WTC11 (cell line): ENCODE measurements around the gene PPP1R3E. TPM values are rescaled to one million over a fixed set of nuclear protein-coding genes. Genes with fewer than 3 reads are reported as not detected.

Experiments
- ATAC-seq: fragments of 200-7000 bp; cut with Tn5 transposase; 2 replicates; pipeline ENCODE4 v1.10.0; 2021; ENCODE audit warnings: mild to moderate bottlenecking, moderate library complexity
- CTCF ChIA-PET: fragments of 300-600 bp; sonication (Branson Sonifier 250); formaldehyde crosslinking; loops from one replicate; lab custom pipeline; 2021; ENCODE audit warnings: antibody characterized with exemption; lab: Charles Lee
- POLR2A ChIA-PET: fragments of 350-600 bp; sonication (Branson Sonifier 250); formaldehyde crosslinking; loops from one replicate; lab custom pipeline; 2021; ENCODE audit warnings: antibody characterized with exemption; lab: Charles Lee
- DNase-seq: peaks from one replicate; pipeline ENCODE4 v3.0.0; 2021; ENCODE audit warnings: low spot score
- H3K27ac Mint-ChIP-seq: 2 replicates; pipeline ENCODE4 v1.8.0; 2021; ENCODE audit warnings: mixed read lengths
- H3K27me3 Mint-ChIP-seq: 2 replicates; pipeline ENCODE4 v1.8.0; 2021; ENCODE audit warnings: low read depth, mild to moderate bottlenecking, moderate library complexity, mixed read lengths
- H3K36me3 Mint-ChIP-seq: 2 replicates; pipeline ENCODE4 v1.8.0; 2021; ENCODE audit warnings: mixed read lengths
- H3K4me1 Mint-ChIP-seq: 2 replicates; pipeline ENCODE4 v1.8.0; 2022; ENCODE audit warnings: mixed read lengths
- H3K4me3 Mint-ChIP-seq: 2 replicates; pipeline ENCODE4 v1.8.0; 2021; ENCODE audit warnings: mild to moderate bottlenecking, moderate library complexity, mixed read lengths
- H3K9me3 Mint-ChIP-seq: 2 replicates; pipeline ENCODE4 v1.8.0; 2021; ENCODE audit warnings: mixed read lengths
- ELF4 ChIP-seq: sonication (generic); formaldehyde crosslinking; IDR thresholded peaks from 2 replicates; pipeline ENCODE4 v1.8.1; 2022; ENCODE audit warnings: low read depth, mild to moderate bottlenecking, moderate library complexity, missing genetic modification reagents
- GABPB1 ChIP-seq: sonication (generic); formaldehyde crosslinking; IDR thresholded peaks from 2 replicates; pipeline ENCODE4 v1.8.1; 2023; ENCODE audit warnings: mild to moderate bottlenecking, missing genetic modification reagents
- JUN ChIP-seq: sonication (generic); formaldehyde crosslinking; IDR thresholded peaks from 2 replicates; pipeline ENCODE4 v1.8.0; 2023; ENCODE audit warnings: mild to moderate bottlenecking, missing genetic modification reagents
- NFYB ChIP-seq: sonication (generic); formaldehyde crosslinking; conservative IDR thresholded peaks from 2 replicates; pipeline ENCODE4 v1.8.0; 2022; ENCODE audit warnings: low read depth, missing genetic modification reagents
- SMAD3 ChIP-seq: sonication (generic); formaldehyde crosslinking; IDR thresholded peaks from 2 replicates; pipeline ENCODE4 v1.8.0; 2022; ENCODE audit warnings: missing genetic modification reagents, mild to moderate bottlenecking, borderline replicate concordance
- SOX15 ChIP-seq: fragments of 250-450 bp; sonication (Bioruptor Pico); IDR thresholded peaks from 2 replicates; pipeline ENCODE4 v1.9.0; 2021; ENCODE audit warnings: mild to moderate bottlenecking
- ZNF138 ChIP-seq: sonication (generic); formaldehyde crosslinking; conservative IDR thresholded peaks from 2 replicates; pipeline ENCODE4 v1.8.1; 2022; ENCODE audit warnings: mild to moderate bottlenecking, moderate library complexity, missing genetic modification reagents
- ZNF219 ChIP-seq: sonication (generic); formaldehyde crosslinking; IDR thresholded peaks from 2 replicates; pipeline ENCODE4 v1.8.0; 2023; ENCODE audit warnings: missing genetic modification reagents, mild to moderate bottlenecking, borderline replicate concordance
- total RNA-seq: library from RNA; stranded (reverse); gene quantifications from 3 replicates; pipeline ENCODE4 v1.2.3, GENCODE V29; 2021
- TF ChIP-seq, protein P1 (sequence below): fragments of 250-450 bp; sonication (Bioruptor Pico); IDR thresholded peaks from 2 replicates; pipeline ENCODE4 v1.9.0; 2021; ENCODE audit warnings: moderate library complexity, mild to moderate bottlenecking, inconsistent platforms, borderline replicate concordance
- TF ChIP-seq, protein P2 (sequence below): fragments of 200-600 bp; IDR thresholded peaks from 2 replicates; pipeline ENCODE4 v1.8.0; 2022; ENCODE audit warnings: antibody characterized with exemption
- TF ChIP-seq, protein P3 (sequence below): sonication (generic); formaldehyde crosslinking; IDR thresholded peaks from 2 replicates; pipeline ENCODE4 v1.8.1; 2023; ENCODE audit warnings: mild to moderate bottlenecking, moderate library complexity, missing genetic modification reagents
- TF ChIP-seq, protein P4 (sequence below): fragments of 250-450 bp; sonication (Bioruptor Pico); IDR thresholded peaks from 2 replicates; pipeline ENCODE4 v1.8.0; 2021; ENCODE audit warnings: mild to moderate bottlenecking
- TF ChIP-seq, protein P5 (sequence below): sonication (generic); formaldehyde crosslinking; IDR thresholded peaks from 2 replicates; pipeline ENCODE4 v1.8.0; 2022; ENCODE audit warnings: mild to moderate bottlenecking, missing genetic modification reagents
- TF ChIP-seq, protein P6 (sequence below): sonication (generic); formaldehyde crosslinking; IDR thresholded peaks from 2 replicates; pipeline ENCODE4 v1.8.1; 2023; ENCODE audit warnings: mild to moderate bottlenecking, missing genetic modification reagents, borderline replicate concordance

The PPP1R3E gene
- total RNA-seq, 1 experiment from 2014 or later, result 7.4 TPM

DNA sequence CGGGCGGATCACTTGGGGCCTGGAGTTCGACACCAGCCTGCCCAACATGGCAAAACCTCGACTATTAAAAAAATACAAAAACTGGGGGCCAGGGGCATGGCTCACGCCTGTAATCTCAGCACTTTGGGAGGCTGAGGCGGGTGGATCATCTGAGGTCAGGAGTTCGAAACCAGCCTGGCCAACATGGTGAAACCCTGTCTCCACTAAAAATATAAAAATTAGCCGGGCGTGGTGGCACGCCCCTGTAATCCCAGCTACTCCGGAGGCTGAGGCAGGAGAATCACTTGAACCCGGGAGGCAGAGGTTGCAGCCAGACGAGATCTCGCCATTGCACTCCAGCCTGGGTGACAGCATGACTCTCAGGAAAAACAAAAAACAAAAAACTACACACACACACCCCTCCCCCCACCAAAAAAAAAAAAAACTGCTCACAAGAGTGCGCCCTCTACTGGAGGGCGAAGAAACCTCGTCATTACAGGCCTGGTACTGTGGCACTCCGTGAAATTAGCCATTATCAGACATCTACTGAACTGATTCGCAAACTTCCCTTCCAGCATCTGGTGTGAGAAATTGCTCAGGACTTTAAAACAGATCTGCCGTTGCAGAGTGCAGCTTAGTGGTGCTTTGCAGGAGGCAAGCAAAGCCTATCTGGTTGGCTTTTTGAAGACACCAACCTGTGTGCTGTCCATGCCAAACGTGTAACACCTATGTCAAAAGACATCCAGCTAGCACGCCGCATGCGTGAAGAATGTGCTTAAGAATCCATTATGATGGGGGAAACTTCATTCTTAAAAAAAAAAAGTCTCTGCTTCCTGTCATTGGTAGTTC is 7.7 kb downstream of the PPP1R3E start:
- Mint-ChIP-seq H3K9me3 (no peaks in the 10 kb centered on the region), H3K4me3 (no peak overlapping the region), H3K4me1 (peaks cover 20% of the 10 kb centered on the region), H3K36me3 (peaks cover 5% of the 10 kb centered on the region), H3K27me3 (peaks cover 99% of the 10 kb centered on the region), H3K27ac (no peak overlapping the region)
- POLR2A ChIA-PET, result interaction anchor here (0.7 to 1.2 kb wide), 2 partner anchors 9 to 26 kb away, joined by 4 read pairs; partner anchors contain the start of genes HOMEZ and PABPN1
- DNase-seq (peak; percentile 28), ATAC-seq (peak; percentile 55)
- CTCF ChIA-PET, result interaction anchor here (0.6 to 3.1 kb wide), 37 partner anchors 7 to 300 kb away, joined by 3 to 27 read pairs (median 4); partner anchors contain the start of genes ACIN1, CEBPE, HOMEZ and PABPN1
- TF ChIP-seq SOX15 (CRISPR knock-in tag), result no peak
- TF ChIP-seq, protein P1, sequence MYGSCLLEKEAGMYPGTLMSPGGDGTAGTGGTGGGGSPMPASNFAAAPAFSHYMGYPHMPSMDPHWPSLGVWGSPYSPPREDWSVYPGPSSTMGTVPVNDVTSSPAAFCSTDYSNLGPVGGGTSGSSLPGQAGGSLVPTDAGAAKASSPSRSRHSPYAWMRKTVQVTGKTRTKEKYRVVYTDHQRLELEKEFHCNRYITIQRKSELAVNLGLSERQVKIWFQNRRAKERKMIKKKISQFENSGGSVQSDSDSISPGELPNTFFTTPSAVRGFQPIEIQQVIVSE (CRISPR knock-in tag), result no peak
- TF ChIP-seq, protein P2, sequence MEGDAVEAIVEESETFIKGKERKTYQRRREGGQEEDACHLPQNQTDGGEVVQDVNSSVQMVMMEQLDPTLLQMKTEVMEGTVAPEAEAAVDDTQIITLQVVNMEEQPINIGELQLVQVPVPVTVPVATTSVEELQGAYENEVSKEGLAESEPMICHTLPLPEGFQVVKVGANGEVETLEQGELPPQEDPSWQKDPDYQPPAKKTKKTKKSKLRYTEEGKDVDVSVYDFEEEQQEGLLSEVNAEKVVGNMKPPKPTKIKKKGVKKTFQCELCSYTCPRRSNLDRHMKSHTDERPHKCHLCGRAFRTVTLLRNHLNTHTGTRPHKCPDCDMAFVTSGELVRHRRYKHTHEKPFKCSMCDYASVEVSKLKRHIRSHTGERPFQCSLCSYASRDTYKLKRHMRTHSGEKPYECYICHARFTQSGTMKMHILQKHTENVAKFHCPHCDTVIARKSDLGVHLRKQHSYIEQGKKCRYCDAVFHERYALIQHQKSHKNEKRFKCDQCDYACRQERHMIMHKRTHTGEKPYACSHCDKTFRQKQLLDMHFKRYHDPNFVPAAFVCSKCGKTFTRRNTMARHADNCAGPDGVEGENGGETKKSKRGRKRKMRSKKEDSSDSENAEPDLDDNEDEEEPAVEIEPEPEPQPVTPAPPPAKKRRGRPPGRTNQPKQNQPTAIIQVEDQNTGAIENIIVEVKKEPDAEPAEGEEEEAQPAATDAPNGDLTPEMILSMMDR, result peak; percentile 90

DNA sequence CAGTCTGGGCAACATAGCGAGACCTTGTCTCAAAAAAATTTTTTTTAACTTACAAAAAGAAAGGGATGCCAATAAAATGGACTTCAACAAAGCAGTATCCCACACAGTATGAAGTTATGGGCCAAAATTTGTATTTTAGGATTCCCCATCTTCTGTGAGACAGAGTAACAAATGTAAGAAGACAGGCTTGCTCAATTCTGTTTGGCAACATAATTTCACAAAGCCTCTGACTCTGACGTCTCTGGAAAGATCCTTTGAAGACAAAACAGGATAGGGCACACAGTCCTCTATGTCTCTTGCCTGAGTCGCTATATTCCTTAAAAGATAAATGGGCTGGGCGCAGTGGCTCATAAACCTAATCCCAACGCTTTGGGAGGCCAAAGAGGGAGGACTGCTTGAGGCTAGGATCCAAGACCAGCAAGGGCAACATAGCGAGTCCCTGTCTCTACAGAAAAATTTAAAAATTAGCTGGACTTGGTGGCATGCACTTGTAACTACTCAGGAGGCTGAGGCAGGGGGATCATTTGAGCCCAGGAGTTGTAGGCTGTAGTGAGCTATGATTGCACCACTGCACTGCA is 15.7 kb downstream of the PPP1R3E start:
- no peak for TF ChIP-seq ZNF219 (CRISPR knock-in tag)
- ATAC-seq, result no peak
- H3K4me1 Mint-ChIP-seq, result peaks cover 13% of the 10 kb centered on the region
- peak overlapping the region; percentile 93 for H3K4me3 Mint-ChIP-seq
- CTCF ChIA-PET, result interaction anchor here (0.5 to 2.3 kb wide), 15 partner anchors 11 to 218 kb away, joined by 3 to 23 read pairs (median 3); partner anchors contain the start of genes BCL2L2 and SLC22A17
- H3K36me3 Mint-ChIP-seq, result no peaks in the 10 kb centered on the region
- POLR2A ChIA-PET, result interaction anchor here (1.0 to 1.7 kb wide), 6 partner anchors 8 to 215 kb away, joined by 3 to 8 read pairs (median 4); partner anchors contain the start of genes BCL2L2 and PABPN1
- no peak for DNase-seq
- H3K9me3 Mint-ChIP-seq, result no peaks in the 10 kb centered on the region
- H3K27me3 Mint-ChIP-seq, result peaks cover 68% of the 10 kb centered on the region
- peak overlapping the region; percentile 100 for H3K27ac Mint-ChIP-seq

DNA sequence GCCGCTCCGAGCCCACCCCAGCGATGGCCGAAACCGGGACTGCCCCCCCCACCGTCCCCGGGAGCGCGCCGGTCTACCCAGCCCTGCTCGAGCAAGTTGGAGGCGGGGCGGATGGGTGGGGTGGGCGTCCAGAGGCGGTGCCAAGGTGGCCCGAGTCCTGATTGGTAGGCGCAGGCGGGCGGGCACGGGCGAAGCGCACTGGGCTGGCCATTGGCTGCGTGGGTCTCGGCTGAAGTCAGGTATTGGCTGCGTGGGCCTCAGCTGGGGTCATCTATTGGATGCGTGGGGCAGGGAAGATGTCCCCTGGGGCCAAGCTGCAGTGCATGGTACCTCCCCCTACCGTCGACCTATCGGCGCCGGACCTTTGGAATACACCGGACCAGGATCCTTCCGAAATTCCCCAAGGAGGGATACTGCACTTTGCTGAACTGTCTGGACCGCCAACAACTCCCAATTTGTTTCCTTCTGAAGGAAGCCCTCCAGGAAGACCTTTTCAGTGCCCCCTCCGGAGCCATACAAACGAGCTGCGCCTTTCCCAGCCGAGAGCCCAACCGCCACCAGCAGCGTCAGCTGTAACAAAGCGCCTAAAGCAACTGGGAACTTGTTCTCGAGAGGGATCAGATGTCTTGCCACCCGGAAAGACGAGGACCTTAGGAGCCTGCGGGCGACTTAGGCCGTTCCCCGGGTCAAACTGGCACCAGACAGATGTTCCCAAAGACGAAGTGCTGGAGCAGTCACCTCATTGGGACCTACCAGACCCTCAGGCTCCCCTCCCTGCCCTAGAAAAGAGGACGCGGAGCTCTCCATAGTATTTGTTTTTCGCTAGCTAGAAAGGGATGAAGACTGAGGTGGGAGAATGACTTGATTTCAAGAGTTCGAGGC is 16.4 kb downstream of the PPP1R3E start, which contains the start of gene HOMEZ:
TSS of gene HOMEZ (minus strand) at position 113 of the 882 bp plus-strand sequence. CDS start 180 bp downstream, outside the sequence.
- DNase-seq, result peak; percentile 98
- ChIA-PET CTCF (interaction anchor here (0.5 to 2.3 kb wide), 20 partner anchors 8 to 217 kb away, joined by 3 to 23 read pairs (median 3); partner anchors contain the start of genes BCL2L2, PABPN1 and SLC22A17), POLR2A (interaction anchor here (0.7 to 1.7 kb wide), 8 partner anchors 8 to 215 kb away, joined by 3 to 8 read pairs (median 4); partner anchors contain the start of genes BCL2L2 and PABPN1)
- Mint-ChIP-seq H3K4me1 (peaks cover 14% of the 10 kb centered on the region), H3K4me3 (peak within 1 kb of the TSS; percentile 93), H3K9me3 (no peaks in the 10 kb centered on the region), H3K36me3 (no peaks in the 10 kb centered on the region), H3K27ac (peak within 1 kb of the TSS; percentile 100), H3K27me3 (peaks cover 62% of the 10 kb centered on the region)
- ATAC-seq, result peak; percentile 98
- TF ChIP-seq SMAD3 (CRISPR knock-in tag) (no peak), GABPB1 (CRISPR knock-in tag) (peak; percentile 69), JUN (CRISPR knock-in tag) (no peak), NFYB (CRISPR knock-in tag) (peak; percentile 98), ELF4 (CRISPR knock-in tag) (0 out of 2 replicates have a peak, but pooled peaks have one; percentile 17), ZNF138 (no peak)
- TF ChIP-seq, protein P3, sequence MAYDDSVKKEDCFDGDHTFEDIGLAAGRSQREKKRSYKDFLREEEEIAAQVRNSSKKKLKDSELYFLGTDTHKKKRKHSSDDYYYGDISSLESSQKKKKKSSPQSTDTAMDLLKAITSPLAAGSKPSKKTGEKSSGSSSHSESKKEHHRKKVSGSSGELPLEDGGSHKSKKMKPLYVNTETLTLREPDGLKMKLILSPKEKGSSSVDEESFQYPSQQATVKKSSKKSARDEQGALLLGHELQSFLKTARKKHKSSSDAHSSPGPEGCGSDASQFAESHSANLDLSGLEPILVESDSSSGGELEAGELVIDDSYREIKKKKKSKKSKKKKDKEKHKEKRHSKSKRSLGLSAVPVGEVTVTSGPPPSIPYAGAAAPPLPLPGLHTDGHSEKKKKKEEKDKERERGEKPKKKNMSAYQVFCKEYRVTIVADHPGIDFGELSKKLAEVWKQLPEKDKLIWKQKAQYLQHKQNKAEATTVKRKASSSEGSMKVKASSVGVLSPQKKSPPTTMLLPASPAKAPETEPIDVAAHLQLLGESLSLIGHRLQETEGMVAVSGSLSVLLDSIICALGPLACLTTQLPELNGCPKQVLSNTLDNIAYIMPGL (CRISPR knock-in tag), result peak; percentile 72; the same call in 1 of the 2 replicates
- TF ChIP-seq, protein P4, sequence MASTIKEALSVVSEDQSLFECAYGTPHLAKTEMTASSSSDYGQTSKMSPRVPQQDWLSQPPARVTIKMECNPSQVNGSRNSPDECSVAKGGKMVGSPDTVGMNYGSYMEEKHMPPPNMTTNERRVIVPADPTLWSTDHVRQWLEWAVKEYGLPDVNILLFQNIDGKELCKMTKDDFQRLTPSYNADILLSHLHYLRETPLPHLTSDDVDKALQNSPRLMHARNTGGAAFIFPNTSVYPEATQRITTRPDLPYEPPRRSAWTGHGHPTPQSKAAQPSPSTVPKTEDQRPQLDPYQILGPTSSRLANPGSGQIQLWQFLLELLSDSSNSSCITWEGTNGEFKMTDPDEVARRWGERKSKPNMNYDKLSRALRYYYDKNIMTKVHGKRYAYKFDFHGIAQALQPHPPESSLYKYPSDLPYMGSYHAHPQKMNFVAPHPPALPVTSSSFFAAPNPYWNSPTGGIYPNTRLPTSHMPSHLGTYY, result no peak
- TF ChIP-seq, protein P5, sequence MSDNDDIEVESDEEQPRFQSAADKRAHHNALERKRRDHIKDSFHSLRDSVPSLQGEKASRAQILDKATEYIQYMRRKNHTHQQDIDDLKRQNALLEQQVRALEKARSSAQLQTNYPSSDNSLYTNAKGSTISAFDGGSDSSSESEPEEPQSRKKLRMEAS (CRISPR knock-in tag), result peak; percentile 64
- TF ChIP-seq, protein P6, sequence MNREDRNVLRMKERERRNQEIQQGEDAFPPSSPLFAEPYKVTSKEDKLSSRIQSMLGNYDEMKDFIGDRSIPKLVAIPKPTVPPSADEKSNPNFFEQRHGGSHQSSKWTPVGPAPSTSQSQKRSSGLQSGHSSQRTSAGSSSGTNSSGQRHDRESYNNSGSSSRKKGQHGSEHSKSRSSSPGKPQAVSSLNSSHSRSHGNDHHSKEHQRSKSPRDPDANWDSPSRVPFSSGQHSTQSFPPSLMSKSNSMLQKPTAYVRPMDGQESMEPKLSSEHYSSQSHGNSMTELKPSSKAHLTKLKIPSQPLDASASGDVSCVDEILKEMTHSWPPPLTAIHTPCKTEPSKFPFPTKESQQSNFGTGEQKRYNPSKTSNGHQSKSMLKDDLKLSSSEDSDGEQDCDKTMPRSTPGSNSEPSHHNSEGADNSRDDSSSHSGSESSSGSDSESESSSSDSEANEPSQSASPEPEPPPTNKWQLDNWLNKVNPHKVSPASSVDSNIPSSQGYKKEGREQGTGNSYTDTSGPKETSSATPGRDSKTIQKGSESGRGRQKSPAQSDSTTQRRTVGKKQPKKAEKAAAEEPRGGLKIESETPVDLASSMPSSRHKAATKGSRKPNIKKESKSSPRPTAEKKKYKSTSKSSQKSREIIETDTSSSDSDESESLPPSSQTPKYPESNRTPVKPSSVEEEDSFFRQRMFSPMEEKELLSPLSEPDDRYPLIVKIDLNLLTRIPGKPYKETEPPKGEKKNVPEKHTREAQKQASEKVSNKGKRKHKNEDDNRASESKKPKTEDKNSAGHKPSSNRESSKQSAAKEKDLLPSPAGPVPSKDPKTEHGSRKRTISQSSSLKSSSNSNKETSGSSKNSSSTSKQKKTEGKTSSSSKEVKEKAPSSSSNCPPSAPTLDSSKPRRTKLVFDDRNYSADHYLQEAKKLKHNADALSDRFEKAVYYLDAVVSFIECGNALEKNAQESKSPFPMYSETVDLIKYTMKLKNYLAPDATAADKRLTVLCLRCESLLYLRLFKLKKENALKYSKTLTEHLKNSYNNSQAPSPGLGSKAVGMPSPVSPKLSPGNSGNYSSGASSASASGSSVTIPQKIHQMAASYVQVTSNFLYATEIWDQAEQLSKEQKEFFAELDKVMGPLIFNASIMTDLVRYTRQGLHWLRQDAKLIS (CRISPR knock-in tag), result no peak
